Measurements from ENCODE around the gene SAMD14.

Gene SAMD14

DNA sequence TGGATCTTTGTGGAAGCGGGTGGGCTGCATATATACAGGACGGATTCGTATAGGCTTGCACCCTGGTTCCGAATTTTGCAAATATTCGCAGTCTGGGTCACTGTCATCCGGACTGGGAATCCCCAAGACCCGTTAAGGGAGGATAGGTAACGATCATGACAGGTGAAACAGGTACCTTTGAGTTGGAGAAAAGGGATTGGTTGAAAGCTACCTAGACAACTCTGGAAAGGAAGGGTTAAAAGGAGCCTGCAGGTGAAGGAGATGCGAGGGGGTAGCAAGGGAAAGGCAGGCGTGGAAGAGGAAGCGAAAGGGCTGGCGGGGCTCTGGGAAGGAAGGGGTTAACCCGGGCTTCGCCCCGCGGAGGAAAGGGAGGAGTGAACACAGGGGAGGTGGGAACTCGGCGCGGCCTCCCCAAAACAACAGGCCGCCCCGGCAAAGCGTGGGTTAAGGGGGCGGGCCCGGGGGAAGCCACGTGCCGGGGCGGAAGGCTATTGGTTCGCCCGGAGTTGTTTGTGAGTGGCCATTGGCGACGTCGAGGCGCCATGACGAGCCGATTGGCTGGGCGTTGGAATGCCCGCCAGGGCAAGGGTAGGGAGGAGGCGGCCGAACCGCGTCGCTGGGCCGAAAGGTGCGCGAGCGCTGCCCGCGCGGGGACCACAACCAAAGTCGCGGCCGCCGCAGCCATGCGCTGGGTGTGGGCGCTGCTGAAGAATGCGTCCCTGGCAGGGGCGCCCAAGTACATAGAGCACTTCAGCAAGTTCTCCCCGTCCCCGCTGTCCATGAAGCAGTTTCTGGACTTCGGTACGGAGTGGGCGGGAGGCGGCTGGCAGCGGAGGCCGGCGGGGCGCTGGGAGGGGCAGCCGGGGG lies 35.0 kb downstream of the SAMD14 start, which contains the start of gene PDK2:
Gene PDK2 (plus strand): TSS at position 599 of the 867 bp plus-strand sequence. CDS start 85 bp downstream, at position 684.
- DNase-seq: peak; percentile 96

DNA sequence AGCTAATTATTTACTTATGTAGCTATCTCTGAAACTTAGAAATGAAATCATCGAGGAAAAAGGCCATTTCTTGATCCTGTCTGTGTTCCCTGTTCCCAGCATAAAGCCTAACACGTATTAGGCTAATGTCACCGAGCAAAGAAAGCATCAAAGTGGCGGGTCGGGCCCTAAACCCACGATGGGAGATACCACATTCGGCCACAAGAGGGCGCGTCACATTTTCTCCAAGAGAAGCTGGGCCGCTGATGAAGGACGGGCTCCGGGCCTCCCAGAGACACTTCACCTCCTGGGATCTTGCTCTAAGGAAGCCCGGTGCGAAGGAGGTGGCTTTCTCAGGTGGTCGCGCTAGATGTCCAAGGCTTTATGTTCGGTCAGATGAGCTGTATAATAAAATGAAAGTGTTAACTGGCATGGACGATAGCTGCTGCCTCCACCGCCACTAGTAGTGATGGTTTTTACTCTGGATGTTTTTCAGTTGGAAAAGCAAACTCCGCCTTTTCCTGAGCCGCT lies 35.7 kb downstream of the SAMD14 start:
- DNase-seq: peak; percentile 93

DNA sequence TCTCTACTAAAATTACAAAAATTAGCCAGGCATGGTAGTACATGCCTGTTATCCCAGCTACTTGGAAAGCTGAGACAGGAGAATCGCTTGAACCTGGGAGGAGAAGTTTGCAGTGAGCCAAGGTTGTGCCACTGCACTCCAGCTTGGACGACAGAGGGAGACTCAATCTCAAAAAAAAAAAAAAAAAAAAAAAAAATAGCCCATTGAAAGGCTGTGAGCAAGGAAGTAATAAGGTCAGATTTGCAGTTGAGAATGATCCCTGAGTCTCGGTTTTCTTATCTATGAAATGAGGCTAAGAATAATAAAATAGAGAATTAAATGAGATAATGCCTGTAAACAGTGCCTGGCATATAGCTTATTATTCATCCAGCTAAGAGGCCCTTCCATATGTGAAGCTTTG lies 36.2 kb downstream of the SAMD14 start:
- no peak for DNase-seq

DNA sequence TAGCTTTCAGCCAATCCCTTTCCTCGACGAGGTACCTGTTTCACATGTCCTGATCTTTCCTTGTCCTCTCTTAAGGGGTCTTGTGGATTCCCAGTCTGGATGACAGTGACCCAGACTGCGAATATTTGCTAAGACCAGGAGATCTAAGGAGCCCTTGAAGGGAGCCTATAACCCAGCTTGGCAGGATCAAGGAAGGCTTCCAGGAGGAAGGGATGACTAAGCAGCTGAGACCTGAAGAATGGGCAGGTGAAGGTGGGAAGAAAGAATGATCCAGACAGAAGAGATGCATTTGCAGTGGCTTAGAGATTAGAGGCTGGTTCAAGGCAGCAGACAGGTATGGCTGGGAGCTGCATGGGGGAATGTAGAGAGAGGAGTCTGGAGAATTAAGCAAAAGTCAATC lies 36.7 kb downstream of the SAMD14 start:
- DNase-seq: no peak

DNA sequence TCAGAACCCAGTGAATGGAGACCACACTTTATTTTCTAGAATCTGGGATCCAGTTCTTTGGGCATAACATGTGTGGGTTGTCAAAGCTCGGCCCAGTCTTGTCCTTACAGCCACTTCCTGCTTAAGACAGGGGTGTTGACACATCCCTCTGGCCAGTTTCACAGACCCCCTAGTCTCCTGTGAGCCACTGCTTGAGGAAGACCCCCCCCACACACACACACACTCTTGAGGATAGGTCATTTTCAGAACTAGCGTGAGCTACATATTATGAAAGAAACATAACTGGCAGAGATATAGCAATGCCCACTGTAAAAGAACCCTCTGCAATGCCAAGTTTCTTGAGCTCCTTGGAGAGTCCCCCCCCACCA lies 38.1 kb downstream of the SAMD14 start:
- DNase-seq: no peak

DNA sequence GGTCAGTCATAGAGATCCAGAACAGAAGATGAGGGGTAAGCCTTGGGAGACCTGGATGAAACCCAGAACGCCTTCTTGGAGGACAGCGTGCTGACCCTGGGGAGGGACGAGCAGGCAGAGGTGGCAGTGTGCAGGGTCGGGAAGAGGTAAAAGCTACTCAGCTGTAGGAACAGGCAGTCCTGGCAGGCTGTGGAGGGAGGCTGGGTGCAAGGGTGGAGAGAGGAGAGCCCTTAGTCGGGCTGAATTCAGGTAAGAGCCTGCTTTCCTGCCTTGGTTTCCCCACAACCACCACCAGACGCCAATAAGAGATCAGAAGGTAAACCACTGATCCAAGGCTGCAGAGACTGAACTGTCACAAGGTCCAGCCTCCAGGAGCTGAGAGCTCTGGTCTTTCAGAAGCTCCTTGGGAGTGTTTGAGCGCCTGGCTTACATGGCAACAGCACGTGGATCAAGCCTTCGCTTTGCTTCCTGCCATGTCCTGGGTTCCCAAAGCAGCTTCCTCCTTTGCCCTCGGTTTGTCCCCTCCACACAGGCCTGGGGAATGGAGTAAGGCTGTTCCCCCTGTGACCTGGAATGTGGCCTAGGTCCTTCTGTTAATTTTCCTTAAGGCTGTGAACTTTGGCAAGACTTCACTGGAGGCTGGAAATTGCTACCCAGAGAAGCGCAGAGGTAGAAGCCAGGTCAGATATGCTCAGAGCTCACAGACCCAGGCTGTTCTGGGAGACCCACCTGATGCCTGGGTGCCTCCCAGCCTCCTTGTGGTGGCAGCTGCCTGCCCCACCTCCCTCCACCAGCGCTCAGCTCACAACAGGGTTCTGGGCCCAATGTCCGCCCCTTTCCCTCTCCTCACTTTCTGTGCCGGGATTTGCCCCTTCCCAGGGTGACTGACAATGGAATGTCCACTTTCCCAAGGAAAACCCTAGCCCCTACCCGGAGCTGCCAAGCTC lies 38.7 kb downstream of the SAMD14 start:
- no peak for DNase-seq

DNA sequence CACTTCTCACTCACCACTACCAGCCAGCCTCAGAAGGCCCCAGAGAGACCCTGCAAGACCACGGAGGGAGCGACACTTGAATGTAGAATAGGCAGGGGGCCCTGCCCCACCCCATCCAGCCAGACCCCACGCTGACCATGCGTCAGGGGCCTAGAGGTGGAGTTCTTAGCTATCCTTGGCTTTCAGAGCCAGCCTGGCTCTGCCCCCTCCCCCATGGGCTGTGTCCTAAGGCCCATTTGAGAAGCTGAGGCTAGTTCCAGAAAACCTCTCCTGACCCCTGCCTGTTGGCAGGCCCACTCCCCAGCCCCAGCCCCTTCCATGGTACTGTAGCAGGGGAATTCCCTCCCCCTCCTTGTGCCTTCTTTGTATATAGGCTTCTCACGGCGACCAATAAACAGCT lies 39.9 kb downstream of the SAMD14 start:
- DNase-seq: no peak

DNA sequence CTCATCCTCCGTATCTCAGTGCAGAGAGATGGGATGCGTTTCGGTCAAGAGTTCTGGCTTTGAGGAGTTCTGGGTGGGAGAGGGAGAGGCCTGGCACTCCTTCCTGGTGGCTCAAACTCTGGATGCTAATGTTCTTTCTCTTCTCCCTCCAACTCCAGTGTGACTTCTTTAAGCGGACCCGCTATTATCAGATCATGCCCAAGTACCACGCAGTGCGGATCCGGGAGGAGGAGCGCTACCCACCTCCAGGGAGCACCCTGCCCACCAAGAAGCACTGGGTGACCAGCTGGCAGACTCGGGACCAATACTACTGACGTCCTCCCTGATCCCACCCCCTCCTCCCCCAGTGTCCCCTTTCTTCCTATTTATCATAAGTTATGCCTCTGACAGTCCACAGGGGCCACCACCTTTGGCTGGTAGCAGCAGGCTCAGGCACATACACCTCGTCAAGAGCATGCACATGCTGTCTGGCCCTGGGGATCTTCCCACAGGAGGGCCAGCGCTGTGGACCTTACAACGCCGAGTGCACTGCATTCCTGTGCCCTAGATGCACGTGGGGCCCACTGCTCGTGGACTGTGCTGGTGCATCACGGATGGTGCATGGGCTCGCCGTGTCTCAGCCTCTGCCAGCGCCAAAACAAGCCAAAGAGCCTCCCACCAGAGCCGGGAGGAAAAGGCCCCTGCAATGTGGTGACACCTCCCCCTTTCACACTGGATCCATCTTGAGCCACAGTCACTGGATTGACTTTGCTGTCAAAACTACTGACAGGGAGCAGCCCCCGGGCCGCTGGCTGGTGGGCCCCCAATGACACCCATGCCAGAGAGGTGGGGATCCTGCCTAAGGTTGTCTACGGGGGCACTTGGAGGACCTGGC lies 40.8 kb downstream of the SAMD14 start:
- no peak for DNase-seq

DNA sequence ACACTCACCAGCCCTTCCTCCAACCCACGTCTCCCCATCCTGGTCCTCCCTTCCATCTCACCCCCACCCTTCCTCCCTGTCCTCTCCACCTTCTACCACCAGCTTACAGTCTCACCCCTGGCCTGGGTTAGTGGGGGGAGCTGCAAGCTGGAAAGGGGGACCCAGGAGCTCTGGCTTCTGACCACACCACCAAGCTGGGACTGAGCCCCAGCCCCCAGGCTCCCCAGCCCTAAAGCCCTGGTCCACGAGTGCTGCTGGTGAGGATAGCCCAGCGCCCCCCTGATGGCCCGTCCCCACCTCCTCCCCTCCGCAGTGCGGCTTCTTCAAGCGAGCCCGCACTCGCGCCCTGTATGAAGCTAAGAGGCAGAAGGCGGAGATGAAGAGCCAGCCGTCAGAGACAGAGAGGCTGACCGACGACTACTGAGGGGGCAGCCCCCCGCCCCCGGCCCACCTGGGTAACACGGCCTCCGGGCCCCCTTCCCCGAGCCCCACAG lies 42.0 kb downstream of the SAMD14 start:
- no peak for DNase-seq

DNA sequence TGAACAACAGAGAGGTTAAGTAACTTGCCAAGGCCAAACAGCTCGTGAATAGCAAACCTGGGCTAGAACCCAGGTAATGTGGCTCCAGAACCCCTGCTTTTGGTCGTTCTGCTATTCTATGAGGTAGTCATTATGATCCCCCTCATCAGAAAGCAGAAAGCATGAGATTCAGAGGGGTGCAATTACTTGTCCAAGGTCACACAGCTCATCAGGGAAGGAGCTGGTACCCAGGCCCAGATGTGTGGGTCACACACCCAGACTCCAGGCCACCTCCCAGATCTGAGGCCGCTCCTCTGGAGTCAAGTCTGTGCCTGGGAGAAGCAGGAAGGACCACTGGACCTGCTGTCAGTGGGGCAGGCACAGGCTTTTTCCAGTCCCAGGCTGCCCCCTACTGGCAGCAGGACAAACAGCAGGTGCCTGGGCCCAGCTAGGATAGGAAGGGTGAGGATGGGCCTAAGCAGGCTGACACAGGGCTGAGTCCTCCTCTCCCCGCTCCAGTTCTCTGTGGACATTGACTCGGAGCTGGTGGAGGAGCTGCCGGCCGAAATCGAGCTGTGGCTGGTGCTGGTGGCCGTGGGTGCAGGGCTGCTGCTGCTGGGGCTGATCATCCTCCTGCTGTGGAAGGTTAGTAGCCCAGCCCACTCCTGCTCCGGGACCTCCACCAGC lies 42.6 kb downstream of the SAMD14 start:
- peak; percentile 69 for DNase-seq

DNA sequence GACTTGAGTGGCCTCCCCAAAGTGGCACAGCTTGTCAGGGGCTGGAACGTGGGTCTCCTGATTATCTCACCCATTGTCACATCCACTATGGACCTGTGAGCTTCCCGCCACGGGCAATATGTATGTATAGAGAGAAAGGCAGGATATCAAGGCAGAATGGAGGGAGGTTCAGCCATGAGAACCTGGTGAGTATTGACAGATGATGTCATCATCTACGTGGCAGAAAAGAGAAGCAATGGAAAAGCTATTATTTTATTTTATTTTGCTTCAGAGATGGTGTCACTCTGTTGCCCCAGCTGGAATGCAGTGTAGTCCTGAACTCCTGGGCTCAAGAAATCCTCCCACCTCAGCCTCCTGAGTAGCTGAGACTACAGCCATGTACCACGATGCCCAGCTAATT lies 48.2 kb downstream of the SAMD14 start:
- DNase-seq: no peak

DNA sequence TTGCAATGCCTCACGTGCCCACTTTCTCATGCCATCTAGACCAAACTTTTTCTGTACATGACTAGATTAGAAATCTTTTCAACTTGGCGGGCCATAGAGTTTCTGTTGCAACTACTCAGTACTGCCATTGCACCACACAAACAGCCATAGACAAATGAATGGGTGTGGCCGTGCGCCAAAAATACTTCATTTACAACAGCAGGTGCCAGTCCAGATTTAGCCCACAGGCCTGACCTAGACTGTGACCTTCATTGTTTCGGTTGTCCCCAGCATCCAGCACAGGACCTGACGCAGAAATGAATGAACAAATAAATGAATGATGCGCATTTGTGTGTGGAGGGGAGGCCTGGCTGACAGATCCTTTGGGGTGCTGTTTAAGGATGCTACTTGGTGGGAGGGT lies 49.1 kb downstream of the SAMD14 start:
- no peak for DNase-seq

DNA sequence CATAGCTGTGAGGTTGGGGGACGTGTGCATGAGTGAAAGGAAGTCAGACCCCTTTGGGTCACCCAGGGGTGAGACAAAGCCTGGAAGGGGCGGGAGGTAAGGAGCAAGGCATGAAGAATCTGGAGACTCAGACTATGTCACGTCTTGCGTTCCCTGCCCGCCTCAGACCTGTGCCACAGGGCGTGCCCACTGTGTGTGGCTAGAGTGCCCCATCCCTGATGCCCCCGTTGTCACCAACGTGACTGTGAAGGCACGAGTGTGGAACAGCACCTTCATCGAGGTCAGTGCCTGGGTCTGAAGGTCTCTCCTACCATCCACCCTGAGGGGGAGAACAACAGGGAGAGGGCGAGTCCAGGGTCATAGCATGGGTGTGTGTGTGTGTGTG lies 49.9 kb downstream of the SAMD14 start:
- no peak for DNase-seq

DNA sequence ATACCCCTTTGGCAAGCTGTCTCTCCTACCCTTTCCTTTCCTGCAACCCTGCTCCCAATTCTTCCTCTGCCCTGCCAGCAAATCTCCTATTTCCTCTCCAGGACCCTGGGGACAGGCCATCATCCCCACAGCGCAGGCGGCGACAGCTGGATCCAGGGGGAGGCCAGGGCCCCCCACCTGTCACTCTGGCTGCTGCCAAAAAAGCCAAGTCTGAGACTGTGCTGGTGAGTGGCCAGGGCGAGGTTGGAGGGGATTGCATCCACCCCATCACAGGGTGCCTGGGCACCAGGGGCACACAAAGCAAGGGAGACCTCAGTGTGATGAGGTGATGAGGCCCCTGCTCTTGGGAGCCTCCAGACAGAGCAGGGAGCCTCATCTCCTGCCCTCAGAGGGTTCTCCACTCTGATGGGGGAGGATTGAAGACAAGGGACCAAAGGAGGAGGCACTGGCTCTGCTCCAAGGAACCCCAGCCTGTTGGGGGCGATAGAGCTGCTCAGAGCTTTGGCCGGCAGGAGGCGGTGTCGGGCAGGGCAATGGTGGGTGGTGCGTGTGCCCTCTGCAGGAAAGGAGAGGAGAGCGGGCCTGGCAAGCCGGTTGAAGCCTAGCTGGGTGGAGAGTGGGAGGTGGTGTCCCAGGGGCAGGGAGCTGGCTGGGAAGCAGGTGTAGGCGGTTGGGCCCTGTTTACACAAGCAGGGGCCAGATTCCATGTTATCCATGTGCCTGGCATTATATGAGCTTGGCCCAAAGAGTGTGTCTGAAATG lies 50.4 kb downstream of the SAMD14 start:
- DNase-seq: no peak

DNA sequence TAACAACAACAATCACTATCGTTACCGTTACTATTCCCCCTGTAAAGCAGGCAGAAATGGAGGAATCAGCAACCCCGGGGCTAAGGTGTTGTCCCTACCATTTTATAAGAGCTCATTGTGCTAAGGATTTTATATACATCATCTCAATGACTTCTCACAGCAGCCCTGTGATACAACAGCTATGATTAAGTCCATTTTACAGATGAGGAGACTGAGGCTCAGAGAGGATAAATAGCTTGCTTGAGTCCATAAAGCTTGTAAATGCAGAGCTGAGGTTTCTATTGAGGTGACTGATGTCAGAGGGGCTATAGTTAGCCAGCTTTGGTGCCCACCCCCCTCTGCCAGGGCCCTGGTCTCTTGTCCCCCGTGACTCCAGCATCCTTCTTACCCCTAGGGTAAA lies 51.5 kb downstream of the SAMD14 start:
- no peak for DNase-seq

DNA sequence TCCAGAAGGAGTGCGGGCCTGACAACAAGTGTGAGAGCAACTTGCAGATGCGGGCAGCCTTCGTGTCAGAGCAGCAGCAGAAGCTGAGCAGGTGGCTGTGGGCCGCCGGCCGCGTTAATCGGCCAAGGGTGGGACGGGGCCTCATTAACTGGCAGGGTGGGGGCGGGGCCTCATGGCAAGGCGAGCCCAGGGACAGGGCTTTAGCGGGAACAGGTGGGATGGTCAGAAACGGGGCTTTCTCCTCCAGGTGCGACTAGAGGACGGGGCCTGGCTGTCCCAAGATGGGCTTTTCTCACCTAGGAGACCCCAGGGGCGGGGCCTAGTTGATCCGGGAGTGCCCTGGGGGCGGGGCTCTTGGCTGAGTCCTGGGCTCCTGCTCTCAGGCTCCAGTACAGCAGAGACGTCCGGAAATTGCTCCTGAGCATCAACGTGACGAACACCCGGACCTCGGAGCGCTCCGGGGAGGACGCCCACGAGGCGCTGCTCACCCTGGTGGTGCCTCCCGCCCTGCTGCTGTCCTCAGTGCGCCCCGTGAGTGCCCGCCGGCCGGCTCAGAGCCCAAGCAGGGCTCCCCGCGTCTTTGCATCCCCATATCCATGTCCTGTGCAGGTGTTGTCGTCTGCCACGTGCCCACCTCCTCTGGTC lies 53.2 kb downstream of the SAMD14 start:
- DNase-seq: no peak

DNA sequence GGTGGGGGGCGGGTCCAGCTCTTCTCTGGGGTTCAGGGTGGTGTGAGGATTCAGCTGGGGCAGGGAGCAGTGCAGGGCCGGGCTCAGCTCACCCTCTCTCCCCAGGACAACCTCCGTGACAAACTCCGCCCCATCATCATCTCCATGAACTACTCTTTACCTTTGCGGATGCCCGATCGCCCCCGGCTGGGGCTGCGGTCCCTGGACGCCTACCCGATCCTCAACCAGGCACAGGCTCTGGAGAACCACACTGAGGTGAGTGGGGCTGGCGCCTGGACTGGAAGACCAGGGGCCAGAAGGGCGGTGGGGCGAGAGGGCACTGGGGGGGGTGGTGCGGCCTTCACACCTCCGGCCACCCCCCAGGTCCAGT lies 53.8 kb downstream of the SAMD14 start:
- no peak for DNase-seq

DNA sequence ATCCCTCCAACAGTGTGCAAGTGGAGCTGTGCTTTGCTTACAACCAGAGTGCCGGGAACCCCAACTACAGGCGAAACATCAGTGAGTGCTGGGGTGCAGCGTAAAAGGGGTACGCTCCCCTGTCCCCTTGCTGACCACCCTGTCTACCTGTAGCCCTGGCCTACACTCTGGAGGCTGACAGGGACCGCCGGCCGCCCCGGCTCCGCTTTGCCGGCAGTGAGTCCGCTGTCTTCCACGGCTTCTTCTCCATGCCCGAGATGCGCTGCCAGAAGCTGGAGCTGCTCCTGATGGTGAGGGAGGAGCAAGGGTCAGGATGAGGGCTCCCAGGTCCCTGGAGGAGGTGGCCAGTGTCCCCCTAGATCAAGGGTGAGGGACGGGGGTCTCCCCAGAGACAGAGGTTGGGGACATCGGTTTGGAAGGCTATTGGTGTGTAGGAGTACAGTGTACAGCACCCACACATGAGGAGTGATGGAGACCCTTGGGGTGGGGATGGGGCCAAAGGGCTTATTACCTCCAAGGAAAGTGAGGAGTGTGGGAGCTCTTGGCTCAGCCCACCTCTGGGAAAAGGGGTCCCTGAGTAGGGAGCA lies 54.4 kb downstream of the SAMD14 start:
- no peak for DNase-seq

DNA sequence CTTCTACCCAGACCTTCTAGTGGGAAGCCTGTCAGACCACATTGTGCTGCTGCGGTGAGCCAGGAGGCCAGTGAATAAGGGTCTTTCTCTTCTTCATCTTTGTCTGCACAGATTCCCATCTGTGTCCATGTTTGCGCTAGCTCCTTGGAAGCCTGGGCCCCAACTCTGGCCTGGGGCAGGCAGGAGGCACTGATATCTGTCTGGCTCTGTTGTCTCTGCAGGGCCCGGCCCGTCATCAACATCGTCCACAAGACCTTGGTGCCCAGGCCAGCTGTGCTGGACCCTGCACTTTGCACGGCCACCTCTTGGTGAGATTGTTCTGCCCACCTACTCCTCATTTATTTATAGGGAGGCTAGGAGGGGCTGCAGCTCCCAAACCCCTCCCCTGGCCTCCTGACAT lies 55.7 kb downstream of the SAMD14 start:
- DNase-seq: no peak

DNA sequence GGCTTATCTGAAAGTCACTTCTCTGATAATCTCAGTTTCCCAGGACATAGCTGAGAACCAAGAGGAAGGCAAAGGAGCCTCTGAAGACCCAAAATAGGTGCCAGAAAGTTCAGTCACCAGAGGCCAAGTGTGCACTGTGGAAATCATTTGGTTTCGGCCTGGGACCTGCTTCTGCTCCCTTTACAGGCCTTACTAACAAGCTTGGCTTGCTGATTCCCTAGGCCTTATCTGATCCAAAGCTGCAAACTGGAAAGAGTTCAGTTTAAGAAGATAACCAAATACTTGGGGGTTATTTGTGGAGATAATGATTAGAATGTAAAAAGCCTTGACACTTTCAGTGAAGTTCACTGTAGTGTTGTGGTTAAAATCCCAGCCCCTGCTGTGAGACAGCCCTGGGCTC lies 57.0 kb downstream of the SAMD14 start:
- no peak for DNase-seq

Measured in activated gamma-delta T cell treated with Interleukin-2 at 50 U/mL for 16 hours (primary cell).